HG02852 (cell line): Measurements from ENCODE around the gene CFAP53.
"Not testable (repeated sequence)": the region's sequence is repeated elsewhere in the genome, so short reads cannot be mapped to it uniquely, and the experiment has no call there.

Experiments
- ATAC-seq: cut with Tn5 transposase; IDR thresholded peaks from one replicate; pipeline ENCODE4 v1.9.1; 2021; ENCODE audit warnings: mild to moderate bottlenecking, moderate library complexity; ENCODE audit not compliant: unreplicated experiment

CFAP53 gene

GRCh38 chr18:50266248-50266704 lies at the start of gene CFAP53:
TSS of gene CFAP53 (minus strand) at chr18:50266495. CDS start at chr18:50266404, 91 bp downstream.
- ATAC-seq = peak; percentile 84

- peak; percentile 79 for ATAC-seq
Measured at GRCh38 chr18:50315100-50315871, 49.0 kb upstream of the CFAP53 start.

GRCh38 chr18:50313873-50314460 lies 47.7 kb upstream of the CFAP53 start:
- ATAC-seq = no peak

- peak; percentile 33 for ATAC-seq
Measured at GRCh38 chr18:50313031-50313607, 46.8 kb upstream of the CFAP53 start.

- peak; percentile 71 for ATAC-seq
Measured at GRCh38 chr18:50312296-50313030, 46.2 kb upstream of the CFAP53 start.

GRCh38 chr18:50311650-50312049 lies 45.4 kb upstream of the CFAP53 start:
- ATAC-seq = no peak

- ATAC-seq = no peak
Measured at GRCh38 chr18:50310080-50310479, 43.8 kb upstream of the CFAP53 start.

- ATAC-seq = not testable (repeated sequence)
Measured at GRCh38 chr18:50308851-50309250, 42.6 kb upstream of the CFAP53 start.

GRCh38 chr18:50307738-50308470 lies 41.6 kb upstream of the CFAP53 start:
- ATAC-seq = peak; percentile 96

GRCh38 chr18:50307400-50307737 lies 41.1 kb upstream of the CFAP53 start:
- ATAC-seq = peak; percentile 20

- no peak for ATAC-seq
Measured at GRCh38 chr18:50306944-50307343, 40.6 kb upstream of the CFAP53 start.

GRCh38 chr18:50301074-50301473 lies 34.8 kb upstream of the CFAP53 start:
- no peak for ATAC-seq

- no peak for ATAC-seq
Measured at GRCh38 chr18:50299626-50300388, 33.5 kb upstream of the CFAP53 start.

- peak; percentile 9 for ATAC-seq
Measured at GRCh38 chr18:50298443-50299284, 32.4 kb upstream of the CFAP53 start.

- peak; percentile 100 for ATAC-seq
Measured at GRCh38 chr18:50297621-50298442, 31.5 kb upstream of the CFAP53 start.

GRCh38 chr18:50293039-50293438 lies 26.7 kb upstream of the CFAP53 start:
- no peak for ATAC-seq

GRCh38 chr18:50289108-50289443 lies 22.8 kb upstream of the CFAP53 start:
- ATAC-seq = no peak

GRCh38 chr18:50288348-50289107 lies 22.2 kb upstream of the CFAP53 start:
- not testable (repeated sequence) for ATAC-seq
